GM06990 (cell line): ENCODE results near the gene MUC12.
"Not testable (repeated sequence)": the region's sequence is repeated elsewhere in the genome, so short reads cannot be mapped to it uniquely, and the experiment has no call there.

Experiments
- DNase-seq: peaks from one replicate; pipeline ENCODE4 v3.0.0-alpha.2; 2011; ENCODE audit not compliant: insufficient read length; ENCODE audit errors: extremely low read depth
- H3K27me3 ChIP-seq: replicated peaks from 2 replicates; pipeline ENCODE4 v1.6.0; 2011; ENCODE audit warnings: low read length; ENCODE audit not compliant: control insufficient read depth, insufficient read depth
- H3K36me3 ChIP-seq: 2 replicates; pipeline ENCODE4 v1.5.1; 2011; ENCODE audit warnings: low read length; ENCODE audit not compliant: control insufficient read depth, insufficient read depth
- H3K4me3 ChIP-seq: replicated peaks from 2 replicates; pipeline ENCODE4 v1.5.1; 2011; ENCODE audit warnings: low read depth, mild to moderate bottlenecking, control low read depth, low read length
- CTCF ChIP-seq: IDR thresholded peaks from 2 replicates; pipeline ENCODE4 v1.5.1; 2011; ENCODE audit warnings: low read length, control low read depth, mild to moderate bottlenecking, inconsistent platforms; ENCODE audit not compliant: insufficient read depth, poor library complexity, severe bottlenecking

Gene MUC12

GRCh38 chr7:101058355-101058754 lies 89.0 kb downstream of the MUC12 start:
- DNase-seq = peak; percentile 9
- no peak for TF ChIP-seq CTCF
- H3K27me3 ChIP-seq = no peaks in the 10 kb centered on the region; the same call in 1 of the 2 replicates

DNA sequence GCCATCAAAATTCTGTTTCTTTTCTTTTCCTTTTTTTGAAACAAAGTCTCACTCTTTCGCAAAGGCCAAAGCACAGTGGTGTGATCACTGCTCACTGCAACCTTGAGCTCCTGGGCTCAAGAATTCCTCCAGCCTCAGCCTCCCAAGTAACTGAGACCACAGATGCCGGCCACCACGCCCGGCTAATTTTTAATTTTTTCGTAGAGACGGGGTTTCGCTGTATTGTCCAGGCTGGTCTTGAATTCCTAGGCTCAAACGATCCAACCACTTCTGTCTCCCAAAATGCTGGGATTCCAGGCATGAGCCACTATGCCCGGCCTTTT lies 90.2 kb downstream of the MUC12 start:
- no peak overlapping the region for H3K4me3 ChIP-seq
- TF ChIP-seq CTCF = no peak
- no peaks in the 10 kb centered on the region for H3K36me3 ChIP-seq
- DNase-seq = no peak
- H3K27me3 ChIP-seq = no peaks in the 10 kb centered on the region; the same call in 1 of the 2 replicates

More at GRCh38 chr7:101058355-101058754, 89.0 kb downstream of the MUC12 start:
- Histone ChIP-seq H3K36me3 (no peaks in the 10 kb centered on the region), H3K4me3 (no peak overlapping the region)

DNA sequence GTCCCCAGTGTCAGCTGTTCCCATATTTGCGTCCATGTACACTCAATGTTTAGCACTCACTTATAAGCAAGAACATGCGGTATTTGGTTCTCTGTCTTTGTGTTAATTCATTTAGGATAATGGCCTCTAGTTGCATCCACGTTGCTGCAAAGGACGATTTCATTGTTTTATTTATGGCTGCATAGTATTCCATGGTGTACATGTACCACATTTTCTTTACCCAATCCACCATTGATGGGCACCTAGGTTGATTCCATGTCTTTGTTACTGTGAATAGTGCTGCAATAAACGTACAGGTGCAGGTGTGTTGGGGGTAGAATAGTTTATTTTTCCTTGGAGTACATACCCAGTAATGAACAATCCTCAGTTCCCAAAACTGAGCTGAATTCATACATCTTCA lies 91.6 kb downstream of the MUC12 start:
- Histone ChIP-seq H3K36me3 (no peaks in the 10 kb centered on the region), H3K27me3 (no peaks in the 10 kb centered on the region; the same call in 1 of the 2 replicates), H3K4me3 (no peak overlapping the region)
- no peak for DNase-seq
- TF ChIP-seq CTCF = no peak

- H3K4me3 ChIP-seq, H3K27me3 ChIP-seq, DNase-seq, H3K36me3 ChIP-seq: not testable (repeated sequence)
These were observed 94.8 kb downstream of the MUC12 start for GRCh38 chr7:101064176-101064550.

GRCh38 chr7:101065162-101065561 lies 95.8 kb downstream of the MUC12 start:
- H3K36me3 ChIP-seq, H3K4me3 ChIP-seq, DNase-seq, H3K27me3 ChIP-seq: not testable (repeated sequence)

GRCh38 chr7:101066141-101066832 lies 96.9 kb downstream of the MUC12 start:
- Histone ChIP-seq H3K27me3 (no peaks in the 10 kb centered on the region; the same call in 1 of the 2 replicates), H3K4me3 (no peak overlapping the region), H3K36me3 (no peaks in the 10 kb centered on the region)
- TF ChIP-seq CTCF = no peak
- no peak for DNase-seq

DNA sequence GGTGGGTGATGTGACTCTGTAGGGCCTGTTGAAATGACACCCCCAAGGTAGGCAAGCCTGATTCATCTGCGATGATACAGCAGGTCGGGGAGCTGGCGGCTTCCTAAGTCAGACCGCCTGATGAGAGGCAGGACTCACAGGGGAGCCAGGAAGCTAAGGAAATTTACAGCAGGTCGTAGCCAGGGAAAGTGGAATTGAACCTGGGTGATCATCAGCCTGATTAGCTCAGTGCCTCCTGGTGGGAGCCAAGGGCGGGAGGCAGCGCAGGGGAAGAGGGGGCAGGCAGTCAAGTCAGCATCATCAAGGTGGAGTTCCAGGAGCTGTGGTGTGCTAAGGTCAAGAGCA lies 97.4 kb downstream of the MUC12 start:
- H3K36me3 ChIP-seq = no peaks in the 10 kb centered on the region
- no peak for DNase-seq

More for the DNA sequence above, 97.4 kb downstream of the MUC12 start:
- Histone ChIP-seq H3K4me3 (no peak overlapping the region), H3K27me3 (no peaks in the 10 kb centered on the region; the same call in 1 of the 2 replicates)
- no peak for TF ChIP-seq CTCF
